Lower lobe of right lung (tissue), 2 donors: ENCODE measurements around the gene SLC1A2. TPM values are rescaled to one million over a fixed set of nuclear protein-coding genes. Genes with fewer than 3 reads are reported as not detected.

Experiments used
- ATAC-seq, 2 donors: fragments of 200-7000 bp; cut with Tn5 transposase; one replicate each; pipeline ENCODE4 v1.9.1; 2020 to 2022; ENCODE audit warnings: mild to moderate bottlenecking in 2 of 2, moderate library complexity in 2 of 2
- DNase-seq: peaks from one replicate; pipeline ENCODE4 v3.0.0-alpha.2; 2020
- H3K27ac ChIP-seq: fragments of 200-600 bp; one replicate; pipeline ENCODE4 v1.8.0; 2022
- H3K27me3 ChIP-seq: fragments of 200-600 bp; one replicate; pipeline ENCODE4 v1.8.0; 2022; ENCODE audit warnings: low read depth
- H3K36me3 ChIP-seq: fragments of 200-600 bp; one replicate; pipeline ENCODE4 v1.8.0; 2022; ENCODE audit warnings: mild to moderate bottlenecking
- H3K4me1 ChIP-seq: fragments of 200-600 bp; one replicate; pipeline ENCODE4 v1.8.0; 2022
- H3K4me3 ChIP-seq: fragments of 200-600 bp; one replicate; pipeline ENCODE4 v1.8.0; 2022; ENCODE audit warnings: mild to moderate bottlenecking
- H3K9me3 ChIP-seq: fragments of 200-600 bp; one replicate; pipeline ENCODE4 v1.8.0; 2022
- intact Hi-C: fragments of 100-400 bp; cut with DNase I; formaldehyde crosslinking; loops from one replicate; pipeline ENCODE4 v1.11.0; 2022
- total RNA-seq: library from RNA; stranded (reverse); fragmentation: NEBNext Ultra II Directional; extraction: Animal tissue kit (Norgen Biotek cat#: 25700); gene quantifications from one replicate; pipeline ENCODE4 v1.2.1, GENCODE V29; 2021
- TF ChIP-seq, protein P1 (sequence below): fragments of 200-600 bp; IDR thresholded peaks from one replicate; pipeline ENCODE4 v1.8.0; 2022; ENCODE audit warnings: antibody characterized with exemption, mild to moderate bottlenecking
- donor health status: DM: no; HTN: yes; CAD: no; lungs with severe emphysema.

SLC1A2 gene
- total RNA-seq, 1 donor from 2014 or later: 3.4 TPM

DNA sequence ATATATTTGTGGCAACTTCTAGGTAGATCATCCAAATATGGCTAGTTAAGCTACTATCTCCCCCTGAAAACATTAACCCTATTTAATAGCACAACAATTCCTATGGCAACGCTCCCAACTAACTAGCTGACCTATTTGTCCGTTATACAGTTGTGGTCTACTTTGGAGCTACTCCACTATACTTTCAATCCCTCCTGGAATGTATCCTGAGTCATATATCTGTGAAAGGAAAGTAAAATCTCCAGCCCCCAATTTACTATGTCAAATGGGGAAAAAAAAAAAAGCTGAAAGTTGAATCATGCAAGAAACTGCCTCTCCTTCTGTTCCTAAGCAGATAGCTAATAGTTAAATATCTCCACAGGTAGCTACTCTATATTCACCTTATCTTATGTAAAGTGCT, 151.9 kb downstream of the SLC1A2 start:
- Histone ChIP-seq H3K9me3 (no peaks in the 10 kb centered on the region), H3K36me3 (no peaks in the 10 kb centered on the region), H3K4me3 (no peak overlapping the region), H3K27me3 (no peaks in the 10 kb centered on the region), H3K27ac (no peak overlapping the region), H3K4me1 (peaks cover 5% of the 10 kb centered on the region)
- intact Hi-C loops: no loop called here
- DNase-seq (no peak), ATAC-seq (no peak)
- TF ChIP-seq, protein P1, sequence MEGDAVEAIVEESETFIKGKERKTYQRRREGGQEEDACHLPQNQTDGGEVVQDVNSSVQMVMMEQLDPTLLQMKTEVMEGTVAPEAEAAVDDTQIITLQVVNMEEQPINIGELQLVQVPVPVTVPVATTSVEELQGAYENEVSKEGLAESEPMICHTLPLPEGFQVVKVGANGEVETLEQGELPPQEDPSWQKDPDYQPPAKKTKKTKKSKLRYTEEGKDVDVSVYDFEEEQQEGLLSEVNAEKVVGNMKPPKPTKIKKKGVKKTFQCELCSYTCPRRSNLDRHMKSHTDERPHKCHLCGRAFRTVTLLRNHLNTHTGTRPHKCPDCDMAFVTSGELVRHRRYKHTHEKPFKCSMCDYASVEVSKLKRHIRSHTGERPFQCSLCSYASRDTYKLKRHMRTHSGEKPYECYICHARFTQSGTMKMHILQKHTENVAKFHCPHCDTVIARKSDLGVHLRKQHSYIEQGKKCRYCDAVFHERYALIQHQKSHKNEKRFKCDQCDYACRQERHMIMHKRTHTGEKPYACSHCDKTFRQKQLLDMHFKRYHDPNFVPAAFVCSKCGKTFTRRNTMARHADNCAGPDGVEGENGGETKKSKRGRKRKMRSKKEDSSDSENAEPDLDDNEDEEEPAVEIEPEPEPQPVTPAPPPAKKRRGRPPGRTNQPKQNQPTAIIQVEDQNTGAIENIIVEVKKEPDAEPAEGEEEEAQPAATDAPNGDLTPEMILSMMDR: no peak

DNA sequence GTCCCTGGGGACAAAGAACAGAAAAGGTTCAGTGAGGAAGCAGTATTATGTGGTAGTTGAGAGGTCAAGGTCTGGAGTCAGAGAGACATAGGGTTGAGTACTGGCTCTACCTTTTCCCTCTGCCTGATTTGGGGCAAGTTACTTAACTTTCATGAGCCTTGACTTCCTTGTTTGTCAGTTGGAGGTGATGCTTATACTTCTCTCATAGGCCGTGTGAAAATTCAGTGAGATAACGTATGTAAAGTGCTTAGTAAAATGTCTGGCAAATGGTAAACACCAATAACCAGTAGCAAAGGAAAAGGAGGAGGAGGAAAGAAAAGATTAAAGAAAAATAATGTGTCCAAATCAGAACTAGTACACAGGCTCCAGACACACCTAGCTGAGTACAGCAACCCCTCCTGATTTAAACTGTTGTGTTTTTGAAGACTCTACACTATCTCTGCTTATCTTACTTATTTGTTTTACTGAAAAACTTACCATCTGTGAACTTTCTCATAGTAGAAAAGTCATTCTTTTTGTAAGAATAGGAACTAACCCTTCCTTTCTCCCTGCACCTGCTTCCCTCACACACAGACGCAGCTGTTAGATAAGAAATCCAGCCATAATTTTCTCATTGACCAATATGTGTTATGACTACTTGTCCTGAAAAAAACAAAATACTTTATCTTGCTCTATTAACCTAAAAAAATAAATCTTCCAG, 153.5 kb downstream of the SLC1A2 start:
- intact Hi-C loops: no loop called here
- H3K4me1 ChIP-seq: peaks cover 5% of the 10 kb centered on the region
- no peaks in the 10 kb centered on the region for H3K36me3 ChIP-seq
- DNase-seq (no peak), ATAC-seq (no peak)
- no peak overlapping the region for H3K4me3 ChIP-seq
- TF ChIP-seq, protein P1: no peak
- no peak overlapping the region for H3K27ac ChIP-seq
- H3K9me3 ChIP-seq: no peaks in the 10 kb centered on the region
- H3K27me3 ChIP-seq: no peaks in the 10 kb centered on the region

- Histone ChIP-seq H3K4me1 (peaks cover 6% of the 10 kb centered on the region), H3K9me3 (no peaks in the 10 kb centered on the region), H3K27me3 (no peaks in the 10 kb centered on the region), H3K36me3 (no peaks in the 10 kb centered on the region), H3K27ac (no peak overlapping the region), H3K4me3 (no peak overlapping the region)
- intact Hi-C loops: no loop called here
- ATAC-seq (no peak), DNase-seq (no peak)
- TF ChIP-seq, protein P1: no peak
These were observed 156.6 kb downstream of the SLC1A2 start for GRCh38 chr11:35262735-35263134.

DNA sequence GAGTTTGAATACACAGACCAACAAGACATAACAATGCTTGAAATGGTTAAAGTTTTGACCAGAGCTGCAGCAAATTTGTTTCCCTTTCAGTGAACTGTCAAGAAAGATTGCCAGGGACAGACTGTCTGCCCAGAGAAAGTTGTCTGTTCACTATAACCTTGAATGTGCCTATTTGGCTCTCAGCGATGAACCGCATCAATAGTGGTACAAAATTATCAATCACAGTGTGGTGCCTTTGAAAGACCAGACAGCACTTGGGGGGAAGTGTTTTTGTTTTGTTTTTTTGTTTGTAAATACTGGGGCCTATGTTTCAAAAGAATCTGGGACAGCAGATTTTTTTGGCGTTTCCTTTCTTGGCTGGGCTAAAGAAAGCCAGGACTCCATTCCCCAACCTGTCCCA, 157.3 kb downstream of the SLC1A2 start:
- Histone ChIP-seq H3K4me3 (no peak overlapping the region), H3K9me3 (no peaks in the 10 kb centered on the region), H3K27ac (no peak overlapping the region), H3K4me1 (peaks cover 10% of the 10 kb centered on the region), H3K36me3 (no peaks in the 10 kb centered on the region), H3K27me3 (no peaks in the 10 kb centered on the region)
- TF ChIP-seq, protein P1: no peak
- no peak for ATAC-seq
- intact Hi-C loops: no loop called here
- DNase-seq: no peak

- intact Hi-C loops: no loop called here
- H3K4me1 ChIP-seq: peaks cover 5% of the 10 kb centered on the region
- TF ChIP-seq, protein P1: no peak
- H3K9me3 ChIP-seq: no peaks in the 10 kb centered on the region
- H3K27me3 ChIP-seq: no peaks in the 10 kb centered on the region
- no peak overlapping the region for H3K4me3 ChIP-seq
- no peak overlapping the region for H3K27ac ChIP-seq
- no peaks in the 10 kb centered on the region for H3K36me3 ChIP-seq
- DNase-seq (no peak), ATAC-seq (no peak)
These were observed 158.2 kb downstream of the SLC1A2 start for GRCh38 chr11:35261197-35261596.
